Small intestine (tissue), 7 donors: ENCODE results near the gene AP2B1. TPM values are rescaled to one million over a fixed set of nuclear protein-coding genes. Genes with fewer than 3 reads are reported as not detected.
"Not testable (repeated sequence)": the region's sequence is repeated elsewhere in the genome, so short reads cannot be mapped to it uniquely, and the experiment has no call there.

Source experiments
- DNase-seq, 2 donors: peaks; one replicate each; pipeline versions ENCODE4 v3.0.0 to v3.0.0-alpha.2; 2013
- FAIRE-seq: peaks from 2 replicates; lab custom pipeline; 2012; peaks lifted over from hg19 to GRCh38; lab: Jason Lieb, UNC
- H3K27ac ChIP-seq, 3 donors: one replicate each; pipeline ENCODE4 v1.5.1; 2013; ENCODE audit warnings: low read length in 2 of 3, mild to moderate bottlenecking in 2 of 3, control low read depth in 1 of 3, inconsistent platforms in 1 of 3, low read depth in 1 of 3, moderate library complexity in 1 of 3
- H3K27me3 ChIP-seq, 3 donors: one replicate each; pipeline ENCODE4 v1.6.1; 2013; ENCODE audit warnings: low read length in 3 of 3, inconsistent platforms in 1 of 3; ENCODE audit not compliant: control insufficient read depth in 3 of 3, insufficient read depth in 3 of 3
- H3K36me3 ChIP-seq, 3 donors: one replicate each; pipeline ENCODE4 v1.6.1; 2013; ENCODE audit warnings: low read length in 3 of 3, inconsistent platforms in 1 of 3, low read depth in 1 of 3, mild to moderate bottlenecking in 1 of 3, moderate library complexity in 1 of 3; ENCODE audit not compliant: control insufficient read depth in 3 of 3, insufficient read depth in 2 of 3
- H3K4me1 ChIP-seq, 3 donors: one replicate each; pipeline ENCODE4 v1.6.1; 2013; ENCODE audit warnings: low read length in 2 of 3, inconsistent platforms in 1 of 3, low read depth in 1 of 3, mild to moderate bottlenecking in 1 of 3, moderate library complexity in 1 of 3; ENCODE audit not compliant: control insufficient read depth in 3 of 3, insufficient read depth in 2 of 3
- H3K4me3 ChIP-seq, 3 donors: one replicate each; pipeline ENCODE4 v1.5.1; 2013; ENCODE audit warnings: low read length in 3 of 3, control low read depth in 1 of 3, inconsistent platforms in 1 of 3, low read depth in 1 of 3, mild to moderate bottlenecking in 1 of 3, moderate library complexity in 1 of 3
- H3K9me3 ChIP-seq, 2 donors: one replicate each; pipeline ENCODE4 v1.6.1; 2013; ENCODE audit warnings: low read depth in 1 of 2, low read length in 1 of 2; ENCODE audit not compliant: control insufficient read depth in 2 of 2, insufficient read depth in 1 of 2
- WGBS, 3 donors: extraction: QIAGEN DNeasy Blood & Tissue Kit; methylation state at CpG; one replicate each; pipeline ENCODE4 v1.1.7; 2013; 5-methylcytosine and 5-hydroxymethylcytosine counted together
- polyA plus RNA-seq, 4 donors: library from polyadenylated mRNA; stranded (reverse) in 3 of 4; unstranded in 1 of 4; fragments of 200-250 nt in 3 of 4; fragments of 120-200 nt in 1 of 4; gene quantifications; one replicate each; pipeline versions ENCODE4 v1.2.1 to v1.2.3, GENCODE V29; 2013
- donor health status: healthy with polysubstance abuse.
- donor health status: control.
- donor health status: control.
- donor health status: Bipolar disorder and iron deficiency.
- donor health status: healthy.

Gene AP2B1
- polyA plus RNA-seq, 4 donors = 28.9 to 82.2 (median 45.4) TPM

DNA sequence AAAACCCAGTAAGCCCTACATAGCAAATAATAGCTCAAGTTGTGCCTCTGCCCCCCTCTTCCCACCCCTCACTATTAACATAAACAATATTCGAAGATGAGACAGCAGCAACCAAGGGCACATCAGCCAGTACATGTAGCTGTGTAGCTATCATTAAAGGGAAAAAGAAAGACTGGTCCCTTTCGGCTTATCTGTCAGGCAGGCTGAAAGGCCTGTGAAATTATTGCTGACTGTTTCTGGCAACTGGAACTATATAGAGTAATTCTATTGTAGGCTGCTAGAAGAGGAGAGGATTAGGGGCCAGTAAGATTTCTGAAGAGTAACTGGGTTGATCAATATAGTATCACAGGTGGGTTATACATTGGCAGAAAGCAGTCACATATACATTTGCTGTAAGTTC is 107.8 kb downstream of the AP2B1 start:
- no peaks in the 10 kb centered on the region for H3K27me3 ChIP-seq
- DNase-seq (no peak), FAIRE-seq (no peak)
- H3K9me3 ChIP-seq = no peaks in the 10 kb centered on the region
- no peak overlapping the region for H3K27ac ChIP-seq
- peaks cover 2 to 21% (median 6%) of the 10 kb centered on the region in 3 donors for H3K36me3 ChIP-seq
- no peak overlapping the region for H3K4me3 ChIP-seq
- WGBS, 3 donors = 57 to 76% (median 72%) methylated on average over 2 of the region's 2 CpGs
- no peaks in the 10 kb centered on the region for H3K4me1 ChIP-seq

DNA sequence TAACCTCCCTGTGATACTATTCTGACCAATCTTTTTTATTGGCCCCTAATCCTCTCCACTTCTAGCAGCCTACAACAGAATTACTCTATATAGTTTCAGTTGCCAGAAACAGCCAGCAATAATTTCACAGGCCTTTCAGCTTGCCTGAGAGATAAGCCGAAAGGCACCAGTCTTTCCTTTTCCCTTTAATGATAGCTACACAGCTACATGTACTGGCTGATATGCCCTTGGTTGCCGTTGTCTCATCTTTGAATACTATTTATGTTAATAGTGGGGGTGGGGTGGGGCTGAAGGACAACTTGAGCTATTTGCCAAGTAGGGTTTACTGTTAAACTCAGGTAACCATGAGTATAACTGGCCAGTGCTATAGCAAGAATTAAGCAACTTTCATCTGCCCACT is 108.5 kb downstream of the AP2B1 start:
- peak; percentile 9 to 13 for DNase-seq
- Histone ChIP-seq H3K4me1 (no peaks in the 10 kb centered on the region), H3K9me3 (no peaks in the 10 kb centered on the region), H3K4me3 (no peak overlapping the region), H3K27me3 (no peaks in the 10 kb centered on the region), H3K27ac (no peak overlapping the region), H3K36me3 (peaks cover 2 to 21% (median 4%) of the 10 kb centered on the region in 3 donors)
- no peak for FAIRE-seq
- 19 to 56% (median 30%) methylated on average over 2 of the region's 2 CpGs for WGBS, 3 donors

DNA sequence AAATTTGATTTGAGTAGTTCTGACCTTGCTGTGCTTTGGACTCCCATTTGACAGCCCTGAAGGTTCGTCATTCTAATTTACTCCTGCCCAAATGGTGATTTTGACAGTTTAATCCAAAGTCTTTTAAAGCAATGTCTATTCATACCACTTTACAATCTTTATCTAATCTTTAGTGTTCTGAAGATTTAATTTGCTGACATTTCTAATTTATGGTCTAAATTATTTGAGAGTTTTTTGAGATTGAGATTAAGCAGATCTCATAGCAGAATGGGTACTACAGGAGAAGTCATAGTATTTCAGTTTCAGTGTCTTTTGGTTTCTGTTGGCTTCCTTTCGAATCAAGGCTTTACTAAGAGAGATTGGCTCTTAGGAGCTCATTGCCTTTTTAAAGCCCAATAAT is 111.7 kb downstream of the AP2B1 start:
- H3K27ac ChIP-seq = no peak overlapping the region
- H3K4me1 ChIP-seq = no peaks in the 10 kb centered on the region
- no peaks in the 10 kb centered on the region for H3K9me3 ChIP-seq
- 55 to 84% (median 81%) methylated on average over 2 of the region's 2 CpGs for WGBS, 3 donors
- no peak for FAIRE-seq
- no peak for DNase-seq
- H3K36me3 ChIP-seq = peaks cover 2 to 15% (median 2%) of the 10 kb centered on the region in 3 donors
- no peaks in the 10 kb centered on the region for H3K27me3 ChIP-seq
- H3K4me3 ChIP-seq = no peak overlapping the region

DNA sequence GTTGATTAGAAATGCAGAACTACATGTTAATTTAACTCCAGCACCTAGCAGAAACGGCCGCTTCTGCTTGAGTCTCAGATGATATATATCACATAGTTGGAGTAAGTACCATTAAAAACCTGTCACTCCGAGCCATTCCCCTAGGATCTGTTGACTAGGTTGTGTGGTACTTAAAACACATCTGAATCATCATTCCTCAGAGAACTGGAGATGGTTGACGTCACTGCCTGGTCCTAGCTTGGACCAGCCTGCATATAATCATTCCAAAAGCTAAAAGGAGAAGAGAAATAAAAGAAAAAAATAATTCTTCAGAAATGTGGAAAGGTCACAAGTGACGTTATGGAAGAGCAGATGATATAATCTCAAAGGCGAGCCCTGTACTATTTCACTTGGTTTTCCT is 113.0 kb downstream of the AP2B1 start:
- WGBS, 3 donors = 85 to 92% (median 86%) methylated on average over 6 of the region's 6 CpGs
- Histone ChIP-seq H3K36me3 (peaks cover 2 to 7% (median 2%) of the 10 kb centered on the region in 3 donors), H3K27me3 (no peaks in the 10 kb centered on the region), H3K9me3 (no peaks in the 10 kb centered on the region), H3K27ac (no peak overlapping the region), H3K4me3 (no peak overlapping the region), H3K4me1 (no peaks in the 10 kb centered on the region)
- no peak for DNase-seq
- FAIRE-seq = no peak

DNA sequence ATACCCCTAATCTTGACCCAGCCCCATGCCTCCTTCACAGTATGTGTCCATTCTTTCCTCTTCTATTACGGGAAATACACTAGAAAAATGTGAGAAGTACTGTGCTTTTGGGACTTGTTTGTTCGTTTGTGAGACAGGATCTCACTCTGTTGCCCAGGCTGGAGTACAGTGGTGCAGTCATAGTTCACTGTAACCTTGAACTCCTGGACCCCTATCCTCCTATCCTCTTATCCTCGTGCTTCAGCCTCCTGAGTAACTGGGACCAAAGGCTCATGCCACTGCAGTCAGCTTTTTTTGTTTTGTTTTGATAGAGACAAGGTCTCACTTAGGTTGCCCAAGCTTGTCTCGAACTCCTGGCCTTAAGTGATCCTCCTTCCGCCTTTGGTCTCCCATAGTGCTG is 114.4 kb downstream of the AP2B1 start:
- H3K4me1 ChIP-seq = no peaks in the 10 kb centered on the region

DNA sequence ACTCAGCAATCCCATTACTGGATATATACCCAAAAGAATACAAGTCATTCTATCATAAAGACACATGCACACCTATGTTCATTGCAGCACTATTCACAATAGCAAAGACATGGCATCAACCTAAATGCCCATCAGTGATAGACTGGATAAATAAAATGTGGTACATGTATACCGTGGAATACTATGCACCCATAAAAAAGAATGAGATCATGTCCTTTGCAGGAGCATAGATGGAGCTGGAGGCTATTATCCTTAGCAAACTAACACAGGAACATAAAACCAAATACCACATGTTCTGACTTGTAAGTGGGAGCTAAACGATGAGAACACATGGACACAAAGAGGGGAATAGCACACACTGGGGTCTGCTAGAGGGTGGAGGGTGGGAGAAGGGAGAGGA is 116.2 kb downstream of the AP2B1 start:
- H3K36me3 ChIP-seq, H3K27me3 ChIP-seq, FAIRE-seq, DNase-seq, H3K4me1 ChIP-seq, H3K9me3 ChIP-seq, H3K27ac ChIP-seq, H3K4me3 ChIP-seq: not testable (repeated sequence)
- 97 to 99% (median 97%) methylated on average over 2 of the region's 2 CpGs for WGBS, 3 donors

More for the DNA sequence above, 114.4 kb downstream of the AP2B1 start:
- no peaks in the 10 kb centered on the region for H3K9me3 ChIP-seq
- H3K36me3 ChIP-seq = peaks cover 2 to 5% (median 2%) of the 10 kb centered on the region in 3 donors
- no peak overlapping the region for H3K4me3 ChIP-seq
- no peaks in the 10 kb centered on the region for H3K27me3 ChIP-seq
- WGBS, 3 donors = 75 to 89% (median 87%) methylated on average over 5 of the region's 5 CpGs
- FAIRE-seq = no peak
- DNase-seq = no peak
- H3K27ac ChIP-seq = no peak overlapping the region

- no peaks in the 10 kb centered on the region for H3K9me3 ChIP-seq
- peaks cover 0 to 3% (median 2%) of the 10 kb centered on the region in 3 donors for H3K4me1 ChIP-seq
- H3K4me3 ChIP-seq = no peak overlapping the region
- H3K27ac ChIP-seq = no peak overlapping the region
- H3K36me3 ChIP-seq = peaks cover 0 to 2% (median 0%) of the 10 kb centered on the region in 3 donors
- FAIRE-seq (no peak), DNase-seq (no peak)
- H3K27me3 ChIP-seq = no peaks in the 10 kb centered on the region
- WGBS, 3 donors = 91 to 94% (median 91%) methylated on average over 1 of the region's 1 CpG
These were observed 118.1 kb downstream of the AP2B1 start for GRCh38 chr17:35705230-35705629.

DNA sequence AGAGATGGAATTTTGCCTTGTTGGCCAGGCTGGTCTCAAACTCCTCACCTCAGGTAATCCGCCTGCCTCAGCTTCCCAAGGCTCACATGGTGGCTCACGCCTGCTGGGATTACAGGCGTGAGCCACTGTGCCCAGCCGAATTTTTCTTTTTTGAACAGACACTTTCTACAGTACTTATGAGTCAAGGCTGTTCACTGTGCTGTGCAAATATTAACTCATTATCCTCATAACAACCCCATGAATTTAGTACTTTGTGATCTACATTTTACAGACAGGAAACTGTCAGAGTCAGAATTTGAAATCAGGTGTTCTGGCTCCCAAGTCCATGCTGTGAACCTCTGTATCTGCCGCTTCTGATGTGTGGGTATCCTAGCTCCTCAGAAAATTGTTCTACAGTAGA is 118.6 kb downstream of the AP2B1 start:
- H3K4me3 ChIP-seq = no peak overlapping the region
- no peak overlapping the region for H3K27ac ChIP-seq
- no peak for FAIRE-seq
- 67 to 74% (median 68%) methylated on average over 5 of the region's 5 CpGs for WGBS, 3 donors
- no peaks in the 10 kb centered on the region for H3K9me3 ChIP-seq
- DNase-seq = no peak
- H3K36me3 ChIP-seq = peaks cover 0 to 3% (median 0%) of the 10 kb centered on the region in 3 donors
- no peaks in the 10 kb centered on the region for H3K27me3 ChIP-seq
- H3K4me1 ChIP-seq = peaks cover 0 to 3% (median 2%) of the 10 kb centered on the region in 3 donors

DNA sequence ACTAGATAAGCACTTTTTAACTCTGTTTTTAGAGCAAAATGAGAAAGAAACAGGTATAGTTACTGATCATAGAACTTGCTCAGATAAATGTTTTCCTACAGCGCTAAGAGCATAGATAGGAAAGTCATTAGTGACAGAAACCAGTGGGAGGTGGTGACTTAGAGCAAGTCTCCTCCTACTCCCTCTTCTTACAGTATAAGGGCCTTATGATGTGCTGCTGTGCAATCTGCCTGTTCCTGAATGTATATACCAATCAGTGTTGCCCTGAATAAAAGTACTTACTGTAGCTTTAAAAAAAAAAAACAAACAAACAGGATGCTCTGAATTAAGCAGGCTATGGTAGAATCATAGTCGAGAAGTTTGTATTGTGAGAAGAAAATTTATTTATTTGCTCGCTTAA is 121.0 kb downstream of the AP2B1 start:
- WGBS, 3 donors = 45 to 58% (median 51%) methylated on average over 3 of the region's 3 CpGs
- H3K4me1 ChIP-seq = peaks cover 0 to 3% (median 2%) of the 10 kb centered on the region in 3 donors
- H3K4me3 ChIP-seq = no peak overlapping the region
- H3K36me3 ChIP-seq = peaks cover 0 to 7% (median 2%) of the 10 kb centered on the region in 3 donors
- H3K9me3 ChIP-seq = no peaks in the 10 kb centered on the region
- H3K27ac ChIP-seq = no peak overlapping the region
- FAIRE-seq (no peak), DNase-seq (peak in 1 of 2 donors; percentile 37)
- no peaks in the 10 kb centered on the region for H3K27me3 ChIP-seq
